A673 (cell line): Measurements from ENCODE around the gene MEX3C.

Experiments
- EZH2 ChIP-seq: fragments of 200-600 bp; sonication (generic); IDR thresholded peaks from 2 replicates; pipeline ENCODE4 v1.6.1; 2017; ENCODE audit warnings: borderline replicate concordance, low read depth, mild to moderate bottlenecking, mixed read lengths, antibody characterized with exemption, low read length; ENCODE audit not compliant: poor library complexity, severe bottlenecking
- TF ChIP-seq, protein P1 (sequence below): fragments of 300-800, 200-600 bp; sonication (generic); conservative IDR thresholded peaks from 2 replicates; pipeline ENCODE4 v1.5.1; 2017; ENCODE audit warnings: low read depth, mild to moderate bottlenecking, antibody characterized with exemption, low read length, moderate library complexity, mixed read lengths

- TF ChIP-seq, protein P1, sequence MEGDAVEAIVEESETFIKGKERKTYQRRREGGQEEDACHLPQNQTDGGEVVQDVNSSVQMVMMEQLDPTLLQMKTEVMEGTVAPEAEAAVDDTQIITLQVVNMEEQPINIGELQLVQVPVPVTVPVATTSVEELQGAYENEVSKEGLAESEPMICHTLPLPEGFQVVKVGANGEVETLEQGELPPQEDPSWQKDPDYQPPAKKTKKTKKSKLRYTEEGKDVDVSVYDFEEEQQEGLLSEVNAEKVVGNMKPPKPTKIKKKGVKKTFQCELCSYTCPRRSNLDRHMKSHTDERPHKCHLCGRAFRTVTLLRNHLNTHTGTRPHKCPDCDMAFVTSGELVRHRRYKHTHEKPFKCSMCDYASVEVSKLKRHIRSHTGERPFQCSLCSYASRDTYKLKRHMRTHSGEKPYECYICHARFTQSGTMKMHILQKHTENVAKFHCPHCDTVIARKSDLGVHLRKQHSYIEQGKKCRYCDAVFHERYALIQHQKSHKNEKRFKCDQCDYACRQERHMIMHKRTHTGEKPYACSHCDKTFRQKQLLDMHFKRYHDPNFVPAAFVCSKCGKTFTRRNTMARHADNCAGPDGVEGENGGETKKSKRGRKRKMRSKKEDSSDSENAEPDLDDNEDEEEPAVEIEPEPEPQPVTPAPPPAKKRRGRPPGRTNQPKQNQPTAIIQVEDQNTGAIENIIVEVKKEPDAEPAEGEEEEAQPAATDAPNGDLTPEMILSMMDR: no peak
- no peak for TF ChIP-seq EZH2
Observed at GRCh38 chr18:51190000-51190399, 7.5 kb downstream of the MEX3C start.
